ENCODE measurements around the gene PRICKLE4.

PRICKLE4 gene

DNA sequence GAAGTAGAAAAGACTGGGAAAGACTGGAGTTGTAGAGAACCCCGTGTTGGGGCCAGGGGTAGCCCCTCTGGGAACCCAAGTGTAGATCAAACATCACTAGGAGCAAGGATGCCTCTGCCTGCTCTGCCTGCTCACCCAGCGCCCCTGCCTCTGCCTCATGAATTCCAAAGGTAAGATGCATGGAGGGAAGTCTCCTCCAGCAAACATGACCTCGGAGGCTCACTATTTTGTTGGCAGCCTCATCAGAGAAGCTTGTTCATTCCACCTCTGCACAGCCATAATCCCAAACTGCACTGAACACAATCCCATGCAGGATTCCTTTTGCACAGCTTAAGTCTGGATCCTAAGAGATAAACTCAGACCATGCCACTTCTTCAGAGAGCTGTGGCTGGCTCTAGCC is 5.7 kb upstream of the PRICKLE4 start:
- DNase-seq, result no peak

GRCh38 chr6:41775293-41775882 is 5.2 kb upstream of the PRICKLE4 start:
- DNase-seq, result no peak

DNA sequence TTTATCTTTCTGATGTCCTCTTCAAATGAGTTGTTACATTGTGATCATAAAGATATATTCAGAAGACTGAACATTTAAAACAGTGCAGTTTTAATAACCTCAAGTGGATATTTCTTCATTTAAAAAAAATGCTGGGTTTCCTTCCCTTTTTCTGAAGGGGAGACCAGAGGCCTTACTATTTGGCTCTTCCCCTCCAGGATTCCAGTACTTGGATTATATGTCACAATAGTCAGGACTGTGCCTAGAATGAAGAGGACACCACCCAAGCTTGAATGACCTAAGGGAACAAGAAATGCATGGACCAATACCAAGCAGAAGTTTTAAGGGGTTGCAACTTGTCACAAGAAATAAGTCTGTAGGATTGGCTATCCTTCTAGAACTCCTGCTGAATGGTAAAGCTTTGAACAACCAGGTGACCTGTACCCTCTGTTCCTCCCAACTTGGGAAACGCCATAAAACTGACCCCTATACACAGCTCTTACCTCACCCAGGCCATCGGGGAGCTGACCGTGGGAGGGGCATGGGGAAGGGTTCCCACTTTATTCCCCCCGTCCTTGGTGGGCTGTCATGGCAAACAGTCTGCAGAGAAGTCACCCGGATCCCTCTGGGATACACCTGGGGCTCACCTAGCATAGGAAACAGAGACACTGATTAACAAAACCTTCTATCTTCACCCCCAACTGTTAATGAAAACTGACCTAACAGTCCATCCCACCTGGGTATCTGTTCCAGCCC is 2.9 kb upstream of the PRICKLE4 start:
- no peak for DNase-seq

DNA sequence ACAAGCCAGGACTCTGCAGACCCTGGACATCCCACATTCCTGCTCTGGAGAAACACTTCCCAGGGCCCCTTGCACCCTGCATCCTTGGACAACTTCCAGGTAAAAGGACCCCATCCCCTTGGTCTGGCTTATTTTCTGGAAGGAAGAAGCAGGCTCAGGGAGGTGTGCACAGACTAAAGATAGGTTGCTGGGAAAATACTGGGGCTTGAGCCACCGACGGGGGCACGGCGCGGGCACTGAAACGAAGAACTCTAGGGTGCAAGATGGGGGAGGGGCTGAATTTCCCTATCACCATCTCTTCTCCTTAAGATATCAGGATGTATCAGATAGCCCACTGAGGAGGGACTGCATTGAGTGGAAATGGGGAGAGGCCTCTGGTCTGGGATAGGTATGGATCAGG is 1.7 kb upstream of the PRICKLE4 start:
- no peak for DNase-seq

GRCh38 chr6:41779336-41779735 is 1.2 kb upstream of the PRICKLE4 start:
- DNase-seq, result no peak

DNA sequence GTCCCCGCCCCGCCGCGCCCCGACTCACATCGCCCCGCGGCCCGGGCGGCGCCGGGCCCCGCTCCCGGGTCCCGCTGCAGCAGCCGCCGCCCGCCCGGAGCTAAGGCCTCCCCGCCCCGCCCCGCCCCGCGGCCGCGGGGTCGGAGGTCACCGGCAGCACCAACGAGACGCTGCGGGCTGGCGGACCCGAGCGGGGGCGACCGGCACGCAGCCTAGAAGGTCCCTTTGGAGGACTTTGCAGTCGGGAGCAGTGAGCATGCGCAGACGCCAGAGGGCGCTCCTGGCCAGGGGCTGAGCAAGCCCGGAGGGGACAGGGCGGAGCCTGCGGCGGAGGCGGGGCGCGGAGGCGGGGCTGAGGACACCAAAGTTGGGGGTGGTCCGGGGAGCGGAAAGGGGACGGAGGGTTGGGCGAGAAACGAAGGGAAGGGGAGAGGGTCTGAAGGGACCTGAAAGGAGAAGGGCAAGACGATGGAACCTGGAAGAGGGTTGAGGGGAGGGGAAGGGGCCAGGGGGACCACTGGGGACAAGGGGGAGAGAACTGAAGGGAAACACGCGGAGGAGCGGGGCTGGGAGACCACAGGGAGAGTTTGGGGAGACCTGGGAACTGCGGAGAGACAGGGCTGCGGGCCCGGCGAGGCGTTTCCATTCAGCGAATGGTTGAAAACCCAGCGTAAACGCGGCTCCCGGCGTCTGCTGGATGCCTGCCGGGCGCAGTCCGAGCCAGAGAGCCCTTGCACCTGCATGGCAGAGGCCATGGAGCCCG is 613 bp upstream of the PRICKLE4 start, which contains the start of gene FRS3:
Gene FRS3 (minus strand): TSS at position 113 of the 763 bp plus-strand sequence. CDS start 2,913 bp downstream, outside the sequence.
- DNase-seq, result peak; percentile 97

DNA sequence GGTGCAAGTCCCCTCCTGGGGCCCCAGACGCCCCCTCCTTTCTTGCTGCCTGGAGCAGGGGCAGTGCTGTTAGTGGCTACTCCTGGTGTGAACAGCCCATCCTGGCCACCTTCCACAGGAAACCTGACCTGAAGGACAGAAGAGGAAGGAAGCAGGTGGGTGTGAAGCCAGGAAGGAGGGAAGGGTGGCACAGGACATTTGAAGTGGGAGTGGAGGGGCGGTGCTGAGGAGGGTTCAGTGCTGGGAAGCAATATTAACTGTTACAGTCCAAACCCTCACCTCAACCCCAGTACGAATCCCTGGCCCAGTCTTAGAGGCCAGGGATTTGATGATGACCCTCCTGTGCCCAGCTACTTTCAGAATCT is 766 bp downstream of the PRICKLE4 start:
- no peak for DNase-seq

DNA sequence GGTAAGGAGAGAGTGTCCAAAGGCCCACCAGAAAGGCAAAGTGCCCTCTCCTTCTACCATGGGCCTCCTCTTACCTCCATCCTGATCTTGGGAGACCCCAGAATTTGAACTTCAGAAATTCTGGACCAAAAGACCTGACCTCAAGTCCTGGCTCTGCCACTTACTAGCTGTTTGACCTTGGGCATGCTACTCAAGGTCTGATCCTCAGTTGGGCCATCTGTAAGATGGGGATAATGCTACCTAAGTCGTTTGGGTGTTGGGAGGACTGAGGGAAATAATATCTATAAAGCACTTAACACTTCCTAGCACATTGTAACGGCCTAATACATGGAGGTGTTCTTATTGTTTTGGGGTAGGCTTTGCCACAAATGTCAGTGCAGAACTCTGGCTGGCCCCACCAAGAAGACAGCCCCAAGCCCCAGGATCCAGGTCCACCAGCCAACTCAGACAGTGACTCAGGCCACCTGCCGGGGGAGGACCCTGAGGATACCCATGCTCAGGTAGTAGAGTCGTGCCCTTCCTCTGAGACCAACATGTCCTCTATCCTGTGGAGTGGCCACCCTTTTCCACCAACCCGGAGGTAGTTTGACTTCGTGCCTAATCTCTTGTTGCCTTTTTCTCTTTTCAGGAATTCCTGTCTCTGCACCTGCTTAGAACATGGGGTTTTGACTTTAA is 2.7 kb downstream of the PRICKLE4 start:
- no peak for DNase-seq

GRCh38 chr6:41784581-41785171 is 4.1 kb downstream of the PRICKLE4 start:
- no peak for DNase-seq

DNA sequence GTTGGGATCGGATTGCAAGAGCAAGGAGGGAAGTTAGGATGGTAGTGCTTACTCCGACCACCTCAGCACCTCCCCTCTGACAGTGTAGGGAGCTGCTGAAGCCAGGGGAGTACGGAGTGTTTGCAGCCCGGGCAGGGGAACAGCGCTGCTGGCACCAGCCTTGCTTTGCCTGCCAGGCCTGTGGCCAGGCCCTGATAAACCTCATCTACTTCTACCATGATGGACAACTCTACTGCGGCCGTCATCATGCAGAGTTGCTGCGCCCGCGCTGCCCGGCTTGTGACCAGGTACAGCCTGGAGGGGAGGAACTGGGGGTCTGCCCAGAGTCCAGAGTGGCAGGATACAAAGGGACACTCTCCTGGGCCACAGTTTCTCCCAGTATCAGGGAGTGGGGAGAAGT is 4.7 kb downstream of the PRICKLE4 start:
- no peak for DNase-seq

DNA sequence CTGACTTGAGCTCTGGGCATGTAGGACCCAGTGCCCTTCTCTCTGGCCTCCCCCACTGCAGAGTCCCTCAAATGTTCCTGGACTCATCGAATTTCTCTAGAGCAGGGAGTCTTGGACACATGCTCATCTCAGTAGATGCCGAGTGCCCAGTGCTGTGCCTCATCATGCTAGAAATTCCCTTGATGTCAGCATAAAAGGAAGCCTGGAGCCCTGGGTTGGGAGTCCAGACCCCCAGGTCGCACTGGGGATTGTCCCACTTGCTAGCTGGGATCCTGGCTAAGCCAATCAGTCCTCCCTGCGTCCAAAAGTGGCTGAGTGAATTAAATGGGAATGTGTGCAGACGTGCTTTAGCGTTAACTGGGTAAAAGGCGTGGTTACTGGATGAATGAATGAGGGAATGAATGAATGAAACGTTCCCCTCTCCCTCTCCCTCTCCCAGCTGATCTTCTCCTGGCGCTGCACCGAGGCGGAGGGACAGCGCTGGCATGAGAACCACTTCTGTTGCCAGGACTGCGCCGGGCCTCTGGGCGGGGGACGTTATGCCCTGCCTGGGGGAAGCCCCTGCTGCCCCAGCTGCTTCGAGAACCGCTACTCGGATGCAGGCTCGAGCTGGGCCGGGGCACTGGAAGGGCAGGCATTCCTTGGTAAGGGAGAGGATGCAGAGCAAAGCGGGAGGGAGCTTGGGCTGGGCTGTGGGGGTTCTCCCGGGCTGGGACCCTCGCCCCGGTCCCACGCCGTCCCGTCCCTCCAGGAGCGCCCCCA is 5.3 kb downstream of the PRICKLE4 start:
- no peak for DNase-seq

DNA sequence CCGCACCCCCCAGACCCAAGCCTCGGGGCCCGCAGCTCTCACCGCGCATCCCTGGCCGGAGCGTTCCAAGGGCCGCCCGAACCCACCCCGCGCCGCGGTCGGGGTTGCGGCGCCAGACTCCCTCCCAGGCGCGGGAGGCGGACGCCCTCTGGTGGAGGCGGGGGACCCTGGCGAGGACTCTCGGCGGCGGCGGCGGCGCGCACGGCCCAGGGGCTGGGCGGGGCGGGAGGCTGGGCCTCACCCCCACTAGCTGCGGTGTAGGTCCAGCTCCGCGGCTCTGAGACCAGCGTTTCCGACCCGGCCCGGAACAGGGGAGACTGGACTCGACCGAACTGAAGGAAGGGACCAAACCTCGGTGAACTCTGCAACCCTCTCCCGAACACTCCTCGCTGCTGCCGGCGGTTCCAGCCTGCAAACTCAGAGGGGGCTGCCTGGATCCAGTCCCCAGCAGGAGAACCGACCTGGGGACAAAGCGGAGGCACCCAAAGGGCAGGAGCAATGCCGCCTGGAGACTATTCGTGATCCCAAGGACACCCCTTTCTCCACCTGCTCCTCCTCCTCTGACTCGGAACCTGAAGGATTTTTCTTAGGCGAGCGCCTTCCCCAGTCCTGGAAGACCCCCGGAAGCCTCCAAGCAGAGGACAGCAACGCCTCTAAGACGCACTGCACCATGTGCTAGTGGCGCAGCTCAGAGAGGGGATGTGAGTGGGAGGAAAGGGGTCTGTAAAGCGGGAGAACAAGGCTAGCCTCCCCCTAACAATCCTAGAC is 6.1 kb downstream of the PRICKLE4 start:
- DNase-seq, result peak; percentile 85

DNA sequence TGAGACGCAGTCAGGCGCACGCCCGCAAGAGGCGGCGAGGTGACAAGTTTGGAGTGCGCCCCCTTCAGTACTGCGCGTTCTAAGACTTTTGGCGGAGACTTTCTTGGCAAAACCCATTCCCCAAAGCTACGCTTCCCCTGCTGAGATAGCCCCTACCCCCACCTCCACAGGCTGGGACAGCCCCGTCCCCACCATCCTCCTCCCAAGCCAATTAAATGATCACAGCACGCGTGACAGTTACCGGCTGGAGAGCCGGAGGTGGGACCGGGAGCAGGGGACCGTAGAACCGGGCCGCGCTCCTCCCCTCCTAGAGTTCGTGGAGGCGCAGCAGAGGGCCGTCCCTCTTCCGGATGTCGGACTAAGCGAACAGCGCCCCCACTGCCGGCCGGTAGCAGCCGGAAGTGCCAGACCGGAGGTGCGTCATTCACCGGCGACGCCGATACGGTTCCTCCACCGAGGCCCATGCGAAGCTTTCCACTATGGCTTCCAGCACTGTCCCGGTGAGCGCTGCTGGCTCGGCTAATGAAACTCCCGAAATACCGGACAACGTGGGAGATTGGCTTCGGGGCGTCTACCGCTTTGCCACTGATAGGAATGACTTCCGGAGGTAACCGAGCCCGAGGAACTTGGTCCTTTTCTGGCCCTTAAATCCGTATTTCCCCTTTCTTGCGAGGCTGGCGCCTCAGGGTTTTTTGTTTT is 6.8 kb downstream of the PRICKLE4 start, which contains the start of gene TOMM6:
Gene TOMM6 (plus strand): TSS at position 476 of the 699 bp plus-strand sequence. CDS start 4 bp downstream, at position 480.
- peak; percentile 96 for DNase-seq

DNA sequence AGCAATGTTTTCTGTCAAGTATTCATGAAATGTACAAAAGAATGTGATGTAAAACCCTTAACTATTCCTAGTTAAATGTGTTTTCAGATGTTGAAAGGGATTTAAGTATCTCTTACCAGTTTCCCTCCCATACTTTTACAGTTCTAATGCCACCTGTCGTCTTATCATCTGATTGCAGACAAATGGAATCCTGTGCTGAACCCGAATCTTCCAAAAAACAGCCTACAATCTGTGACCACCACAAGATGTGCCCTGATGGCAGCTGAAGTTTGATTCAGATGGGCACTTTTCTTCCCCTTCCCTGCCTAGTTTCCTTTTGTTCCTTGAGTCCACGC is 8.8 kb downstream of the PRICKLE4 start:
- no peak for DNase-seq

DNA sequence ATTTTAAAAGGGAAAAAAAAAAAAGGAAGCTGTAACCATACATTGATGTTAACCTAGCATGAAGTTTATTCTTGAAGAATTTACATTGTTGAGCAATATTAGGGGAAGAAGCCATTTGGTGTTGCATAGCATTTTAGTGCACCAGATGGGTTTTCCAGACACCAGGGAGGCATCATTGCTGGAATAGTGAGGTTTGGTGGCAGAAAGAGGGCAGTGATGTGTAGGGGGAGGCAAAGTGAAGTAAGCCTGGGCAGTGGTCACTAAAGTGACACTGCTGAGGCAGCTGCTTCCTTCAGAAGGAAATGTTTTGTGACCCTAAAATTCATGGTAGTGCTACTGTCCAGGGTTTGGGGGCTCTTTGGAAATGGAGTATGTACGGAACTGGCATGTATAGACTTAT is 9.5 kb downstream of the PRICKLE4 start:
- no peak for DNase-seq

DNA sequence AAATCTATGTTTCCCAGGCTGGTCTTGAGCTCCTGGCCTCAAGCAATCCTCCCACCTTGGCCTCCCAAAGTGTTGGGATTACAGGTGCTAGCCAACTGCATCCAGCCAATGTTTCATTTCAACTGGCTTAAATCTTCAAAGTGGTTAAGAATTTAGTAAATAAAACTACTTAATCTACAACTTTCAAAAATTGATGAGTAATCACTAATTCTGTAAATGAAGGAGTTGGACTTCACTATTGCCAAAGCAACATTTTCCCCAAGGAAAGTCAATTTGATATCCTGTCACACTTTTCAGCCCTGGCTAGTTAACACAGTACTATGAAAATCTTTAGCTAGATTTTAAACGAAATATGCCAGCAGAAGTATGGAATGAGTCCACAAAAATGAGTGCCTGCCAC is 10.7 kb downstream of the PRICKLE4 start:
- no peak for DNase-seq

DNA sequence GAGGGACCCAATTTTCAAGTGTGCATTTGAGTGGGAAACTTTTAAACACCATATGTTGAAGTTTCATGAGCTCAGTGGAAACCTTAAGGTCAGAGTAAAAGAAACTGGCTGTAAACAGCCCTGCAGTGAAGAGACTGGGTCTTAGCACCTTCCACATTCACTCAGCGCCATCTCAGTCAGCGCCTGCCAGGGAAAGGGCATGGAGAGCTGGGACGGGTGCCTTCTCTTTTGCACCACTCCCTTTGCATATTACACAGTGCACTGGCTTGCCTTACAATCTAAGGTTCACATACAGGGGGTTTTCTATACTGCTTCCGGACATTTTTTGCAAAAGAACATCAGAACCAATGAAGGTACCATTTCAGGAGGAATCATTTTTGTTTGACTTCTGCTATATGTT is 11.4 kb downstream of the PRICKLE4 start:
- no peak for DNase-seq

GRCh38 chr6:41796474-41796873 is 15.9 kb downstream of the PRICKLE4 start:
- no peak for DNase-seq

GRCh38 chr6:41798901-41799558 is 18.4 kb downstream of the PRICKLE4 start:
- no peak for DNase-seq

- DNase-seq, result no peak
Measured at GRCh38 chr6:41799559-41799911, 19.0 kb downstream of the PRICKLE4 start.
